HG02642 (cell line): Measurements from ENCODE around the gene NIPAL3.
"Not testable (repeated sequence)": the region's sequence is repeated elsewhere in the genome, so short reads cannot be mapped to it uniquely, and the experiment has no call there.

ENCODE experiments used
- ATAC-seq: cut with Tn5 transposase; IDR thresholded peaks from one replicate; pipeline ENCODE4 v1.9.1; 2021; ENCODE audit warnings: mild to moderate bottlenecking; ENCODE audit not compliant: unreplicated experiment, poor library complexity

The NIPAL3 gene

GRCh38 chr1:24484199-24484598, 68.6 kb downstream of the NIPAL3 start:
- no peak for ATAC-seq

DNA sequence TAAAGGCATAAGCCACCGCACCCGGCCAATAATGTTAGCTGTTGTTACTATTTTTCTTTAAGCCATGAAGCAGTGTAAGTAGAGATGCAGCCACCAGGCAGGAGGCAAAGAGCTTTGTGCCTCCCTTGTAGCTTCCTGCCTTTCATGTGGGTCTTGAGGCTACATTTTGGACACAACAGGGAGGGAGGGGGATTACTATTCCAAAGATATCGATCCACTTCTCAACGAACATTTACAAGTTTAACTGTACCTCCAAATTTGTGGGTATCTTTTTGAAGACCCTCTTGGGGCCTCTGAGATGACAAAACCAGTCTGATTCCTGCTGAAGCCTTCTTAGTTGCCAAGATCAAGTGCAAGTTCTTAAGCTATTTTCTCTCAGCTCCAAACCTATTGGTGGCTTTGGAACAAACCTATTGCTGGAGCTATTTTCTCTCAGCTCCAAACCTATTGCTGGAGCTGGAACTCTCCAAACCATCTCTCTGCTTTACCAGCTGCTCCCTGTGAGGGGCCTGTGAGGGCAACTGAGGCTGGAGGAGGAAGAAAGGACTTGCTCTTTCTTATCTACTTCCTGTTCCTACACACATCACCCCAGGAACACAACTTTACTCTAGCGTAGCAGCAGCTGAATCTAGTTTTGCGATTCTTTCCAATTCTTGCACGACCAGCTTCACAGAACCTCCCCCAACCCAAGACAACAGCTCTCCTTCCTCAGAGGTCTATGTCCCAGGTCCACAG, 70.9 kb downstream of the NIPAL3 start:
- ATAC-seq, result no peak

DNA sequence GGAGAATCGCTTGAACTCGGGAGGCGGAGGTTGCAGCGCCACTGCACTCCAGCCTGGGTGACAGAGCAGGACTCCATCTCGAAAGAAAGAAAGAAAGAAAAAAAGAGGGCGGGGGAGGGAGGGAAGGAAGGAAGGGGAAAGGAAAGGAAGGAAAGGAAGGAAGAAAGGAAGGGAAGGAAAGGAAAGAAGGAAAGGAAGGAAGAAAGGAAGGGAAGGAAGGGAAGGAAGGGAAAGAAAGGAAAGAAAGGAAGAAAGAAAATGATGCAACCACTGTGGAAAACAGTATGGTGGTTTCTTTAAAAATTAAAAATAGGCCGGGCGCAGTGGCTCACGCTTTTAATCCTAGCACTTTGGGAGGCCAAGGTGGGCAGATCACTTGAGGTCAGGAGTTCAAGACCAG, 71.9 kb downstream of the NIPAL3 start:
- no peak for ATAC-seq

GRCh38 chr1:24488159-24488558, 72.6 kb downstream of the NIPAL3 start:
- not testable (repeated sequence) for ATAC-seq

DNA sequence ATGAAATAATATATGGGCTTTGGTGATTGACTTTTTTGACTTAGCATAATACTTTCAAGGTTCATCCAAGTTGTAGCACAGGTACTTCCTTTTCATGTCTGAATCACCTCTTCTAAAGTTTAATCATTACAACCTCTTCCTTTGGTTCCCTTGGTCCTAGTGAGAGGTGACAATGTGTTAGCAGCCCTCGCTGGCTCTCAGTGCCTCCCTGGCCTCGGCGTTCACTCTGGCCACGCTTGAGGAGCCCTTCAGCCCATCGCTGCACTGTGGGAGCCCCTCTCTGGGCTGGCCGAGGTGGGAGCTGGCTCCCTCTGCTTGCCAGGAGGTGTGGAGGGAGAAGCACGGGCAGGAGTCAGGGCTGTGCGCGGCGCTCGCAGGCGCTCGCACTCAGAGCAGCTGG, 74.1 kb downstream of the NIPAL3 start:
- ATAC-seq, result no peak

DNA sequence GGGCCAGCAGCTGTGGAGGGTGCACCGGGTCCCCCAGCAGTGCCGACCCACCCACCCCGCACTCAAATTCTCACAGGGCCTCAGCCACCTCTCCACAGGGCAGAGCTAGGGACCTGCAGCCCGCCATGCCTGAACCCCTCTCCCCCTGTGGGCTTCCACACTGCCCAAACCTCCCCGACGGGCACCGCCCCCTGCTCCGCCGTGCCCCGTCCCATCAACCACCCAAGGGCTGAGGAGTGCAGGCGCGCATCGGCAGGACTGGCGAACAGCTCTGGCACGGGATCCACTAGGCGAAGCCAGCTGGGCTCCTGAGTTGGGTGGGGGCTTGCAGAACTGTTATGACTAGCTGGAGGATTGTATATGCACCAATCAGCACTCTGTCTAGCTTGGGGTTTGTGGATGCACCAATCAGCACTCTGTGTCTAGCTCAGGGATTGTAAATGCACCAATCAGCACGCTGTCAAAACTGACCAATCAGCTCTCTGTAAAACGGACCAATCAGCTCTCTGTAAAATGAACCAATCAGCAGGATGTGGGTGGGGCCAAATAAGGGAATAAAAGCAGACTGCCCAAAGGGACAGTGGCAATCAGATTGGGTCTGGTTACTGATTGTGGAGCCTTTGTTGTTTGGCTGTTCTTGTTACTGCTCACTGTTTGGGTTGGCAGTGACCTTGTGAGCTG, 74.6 kb downstream of the NIPAL3 start:
- no peak for ATAC-seq

DNA sequence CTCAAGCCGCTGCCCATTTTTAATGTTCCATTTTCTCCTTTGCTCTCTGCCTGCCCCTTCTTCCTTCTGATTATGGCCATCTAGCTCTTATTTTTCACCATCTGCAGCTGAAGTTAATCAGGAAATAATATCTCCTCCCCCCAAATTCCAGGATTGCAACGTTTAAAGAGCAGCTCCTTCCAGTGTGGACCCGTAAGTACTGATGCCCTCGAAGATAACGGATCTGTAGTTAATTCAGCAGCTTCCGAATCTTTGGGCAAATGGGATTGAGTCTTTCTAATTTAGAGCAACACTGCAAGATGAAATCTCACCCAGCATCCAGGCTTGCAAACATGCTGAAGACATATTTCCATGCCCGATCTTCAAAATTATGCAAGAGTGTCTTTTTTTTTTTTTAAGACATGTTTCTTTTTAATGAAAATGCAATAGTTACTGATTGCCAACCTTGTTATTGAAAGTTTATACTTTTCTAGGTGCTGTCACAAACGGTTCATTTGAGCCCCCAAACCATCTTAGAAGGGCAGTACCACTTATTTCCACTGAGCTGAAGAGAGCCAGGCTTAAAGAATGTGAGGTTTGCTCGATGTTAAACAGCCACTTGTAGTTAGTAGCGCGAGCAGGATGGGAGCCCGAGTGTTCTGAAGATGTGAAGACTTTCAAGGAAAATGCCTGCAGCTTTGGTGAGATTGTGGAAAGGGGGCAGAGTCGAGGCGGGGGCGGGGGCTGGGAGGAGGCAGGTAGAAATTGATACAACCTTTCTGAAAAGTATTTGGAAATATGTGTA, 76.2 kb downstream of the NIPAL3 start:
- no peak for ATAC-seq

DNA sequence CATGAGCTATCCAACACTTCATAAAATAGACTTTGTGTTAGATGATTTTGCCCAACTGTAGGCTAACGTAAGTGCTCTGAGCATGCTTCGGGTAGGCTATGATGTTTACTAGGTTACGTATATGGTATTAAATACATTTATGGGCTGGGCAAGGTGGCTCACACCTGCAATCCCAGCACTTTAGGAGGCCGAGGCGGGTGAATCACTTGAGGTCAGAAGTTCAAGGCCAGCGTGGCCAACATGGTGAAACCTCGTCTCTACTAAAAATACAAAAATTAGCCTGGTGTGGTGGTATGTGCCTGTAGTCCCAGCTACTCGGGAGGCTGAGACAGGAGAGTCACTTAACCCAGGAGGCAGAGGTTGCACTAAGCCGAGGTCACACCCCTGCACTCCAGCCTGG, 77.3 kb downstream of the NIPAL3 start:
- not testable (repeated sequence) for ATAC-seq

DNA sequence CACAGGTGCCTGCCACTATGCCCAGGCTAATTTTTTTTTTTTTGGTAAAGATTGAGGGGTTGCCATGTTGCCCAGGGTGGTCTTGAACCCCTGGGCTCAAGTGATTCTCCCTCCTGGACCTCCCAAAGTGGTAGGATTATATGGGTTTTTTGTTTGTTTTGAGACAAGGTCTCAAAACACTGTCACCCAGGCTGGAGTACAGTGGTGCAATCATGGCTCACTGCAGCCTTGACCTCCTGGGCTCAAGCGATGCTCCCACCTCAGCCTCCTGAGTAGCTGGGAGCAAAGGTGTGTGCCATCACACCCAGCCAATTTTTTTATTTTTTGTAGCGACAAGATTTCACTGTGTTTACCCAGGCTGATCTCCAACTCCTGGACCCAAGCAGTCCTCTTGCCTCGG, 78.2 kb downstream of the NIPAL3 start:
- no peak for ATAC-seq

GRCh38 chr1:24498589-24498988, 83.0 kb downstream of the NIPAL3 start:
- ATAC-seq, result no peak

GRCh38 chr1:24500448-24501048, 84.9 kb downstream of the NIPAL3 start:
- no peak for ATAC-seq

DNA sequence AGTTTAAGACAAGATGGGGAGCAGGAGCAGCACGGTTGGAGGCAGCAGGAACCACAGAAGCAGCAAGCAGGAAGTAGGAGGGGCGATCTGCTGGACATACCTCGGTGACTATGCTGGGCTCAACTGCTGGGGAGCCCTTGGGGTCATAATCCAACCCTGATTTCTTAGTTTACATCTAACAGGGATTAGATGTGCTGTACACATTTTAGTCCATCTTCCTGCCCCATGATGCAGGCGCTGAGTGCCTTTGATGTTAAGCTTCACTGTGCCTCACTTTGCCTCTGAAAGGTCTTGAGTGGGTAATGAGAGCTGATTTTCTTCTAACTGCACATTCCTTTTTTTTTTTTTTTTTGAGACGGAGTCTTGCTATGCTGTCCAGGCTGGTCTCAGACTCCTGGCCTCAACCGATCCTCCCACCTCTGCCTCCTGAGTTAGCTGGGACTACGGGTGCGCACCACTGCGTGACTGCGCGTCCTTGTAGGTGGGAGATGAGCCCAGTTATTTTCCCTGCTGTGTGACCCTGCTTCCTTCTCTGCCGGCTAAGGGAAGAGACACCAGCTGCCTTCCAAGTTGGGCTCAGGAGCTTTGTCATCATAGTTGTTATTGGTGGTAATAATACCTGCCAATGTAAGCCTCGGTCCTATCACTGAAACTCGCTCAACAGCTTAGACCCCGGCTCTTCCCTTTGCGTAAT, 85.9 kb downstream of the NIPAL3 start:
- ATAC-seq, result no peak

DNA sequence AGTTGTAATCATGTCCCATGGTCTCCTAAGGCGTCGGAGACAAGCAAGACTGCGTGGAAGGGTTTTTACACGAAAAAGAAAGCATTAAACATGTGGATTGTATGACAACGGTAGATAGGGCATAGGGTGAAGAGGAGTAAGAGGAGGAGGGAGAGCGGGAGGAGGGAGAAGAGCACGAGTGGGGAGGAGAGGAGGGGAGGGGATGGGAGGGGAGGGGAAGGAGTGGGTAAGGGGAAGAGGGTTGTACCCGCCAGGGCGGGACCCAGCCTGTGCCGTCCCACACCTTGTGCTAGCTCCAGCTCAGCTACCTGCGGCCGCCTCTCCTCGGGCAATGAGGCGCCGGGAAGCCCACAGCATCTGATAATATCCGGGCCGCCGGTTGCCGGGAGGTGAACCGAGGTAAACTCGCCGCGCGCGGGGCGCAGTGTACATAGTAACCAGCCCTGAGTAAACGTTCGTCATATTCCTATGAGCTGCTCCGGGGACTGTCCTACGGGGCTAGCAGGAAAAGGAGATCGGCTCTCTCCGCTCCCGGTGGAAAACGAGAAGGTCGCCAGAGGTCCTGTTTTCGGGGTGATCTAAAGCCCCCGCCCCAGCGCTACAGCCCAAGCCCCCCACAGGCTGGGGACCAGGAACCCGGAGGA, 86.6 kb downstream of the NIPAL3 start:
- no peak for ATAC-seq

- ATAC-seq, result no peak
Observed at GRCh38 chr1:24502709-24503058, 87.1 kb downstream of the NIPAL3 start, which contains the start of gene RCAN3. RCAN3 (plus strand) TSS chr1:24502836; CDS start chr1:24514373, 11,537 bp downstream.

DNA sequence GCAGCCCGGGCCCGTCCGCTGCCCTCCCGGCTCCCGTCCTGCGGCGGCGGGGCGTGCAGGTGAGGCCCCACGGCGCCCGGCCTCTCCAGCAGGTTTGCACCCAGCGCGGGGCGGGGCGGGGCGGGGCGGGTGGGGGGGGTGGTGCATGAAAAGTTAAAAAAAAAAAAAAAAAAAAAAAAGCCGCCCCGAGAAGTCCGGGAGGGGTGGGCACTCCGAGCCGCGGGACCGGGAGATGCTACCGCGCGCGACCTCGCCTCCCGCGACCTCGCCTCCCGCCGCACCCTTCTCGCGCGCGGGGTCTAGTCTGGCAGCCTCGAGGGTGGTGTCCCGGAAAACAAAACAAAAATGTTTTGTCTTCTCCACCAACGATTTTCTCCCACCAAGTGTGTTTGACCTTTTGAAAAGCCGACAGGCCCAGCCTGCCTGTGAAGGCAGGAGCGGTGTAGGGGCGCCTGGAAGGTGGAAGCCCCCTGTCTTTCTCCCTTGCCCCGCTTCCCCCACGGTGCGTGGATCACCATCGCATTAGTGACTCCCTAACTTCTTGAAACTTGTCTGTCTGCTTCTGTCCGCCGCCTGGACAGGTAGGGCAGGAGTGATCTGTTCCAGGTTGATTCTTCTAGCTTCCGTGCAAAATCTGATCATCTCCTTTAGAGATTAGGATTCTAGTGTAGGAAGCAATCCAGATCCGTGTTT, 87.6 kb downstream of the NIPAL3 start:
- ATAC-seq, result no peak

DNA sequence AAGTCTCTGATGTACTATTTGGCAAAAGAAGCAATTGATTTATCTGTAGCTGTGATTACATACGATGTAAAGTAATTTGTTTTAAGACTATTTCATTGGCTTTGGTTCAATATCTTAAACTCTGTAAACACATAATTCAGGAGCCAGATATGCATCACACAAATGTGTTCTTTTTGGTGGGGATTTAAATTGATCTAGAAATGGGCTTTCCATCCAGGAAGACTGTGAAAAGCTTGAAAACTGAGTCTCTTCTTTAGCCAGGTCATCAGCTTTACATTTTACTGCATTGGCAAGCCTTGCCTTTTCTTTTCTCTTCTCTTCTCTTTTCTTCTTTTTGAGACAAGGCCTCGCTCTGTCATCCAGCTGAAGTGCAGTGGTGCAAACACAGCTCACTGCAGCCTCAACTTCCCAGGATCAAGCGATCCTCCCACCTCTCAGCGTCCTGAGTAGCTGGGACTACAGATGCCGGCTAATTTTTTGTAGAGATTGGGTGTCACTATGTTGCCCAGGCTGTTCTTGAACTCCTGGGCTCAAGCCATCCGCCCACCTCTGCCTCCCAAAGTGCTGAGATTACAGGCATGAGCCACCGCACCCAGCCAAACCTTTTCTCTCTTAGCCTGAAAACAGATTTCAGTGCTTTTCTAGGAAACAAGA, 88.4 kb downstream of the NIPAL3 start:
- ATAC-seq, result no peak

GRCh38 chr1:24504560-24504959, 89.0 kb downstream of the NIPAL3 start:
- no peak for ATAC-seq

DNA sequence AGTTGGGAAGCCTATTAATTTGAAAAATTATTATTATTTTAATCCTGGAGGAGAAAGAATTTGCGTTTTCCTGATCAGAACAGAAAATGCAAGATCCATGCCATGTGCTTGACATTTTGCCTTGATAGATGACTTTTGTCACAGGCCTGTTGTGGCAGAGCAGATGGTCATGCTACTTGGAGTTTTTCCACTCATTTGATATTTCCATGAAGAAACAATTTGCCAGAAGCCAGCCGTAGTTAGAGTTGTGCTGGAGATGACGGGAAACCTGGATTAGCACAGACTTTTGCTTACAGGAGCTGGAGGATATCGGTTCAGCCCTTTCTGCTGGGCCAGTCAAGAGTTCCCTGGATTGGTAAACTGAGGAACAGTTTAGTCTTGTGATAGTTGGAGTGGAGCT, 90.2 kb downstream of the NIPAL3 start:
- no peak for ATAC-seq
